Thyroid gland (tissue), 4 donors: ENCODE measurements around the gene MYL3. TPM values are rescaled to one million over a fixed set of nuclear protein-coding genes. Genes with fewer than 3 reads are reported as not detected.
"Not testable (repeated sequence)": the region's sequence is repeated elsewhere in the genome, so short reads cannot be mapped to it uniquely, and the experiment has no call there.

Source experiments
- DNase-seq, 2 donors: peaks; one replicate each; pipeline ENCODE4 v3.0.0-alpha.2; 2019
- H3K27ac ChIP-seq, 3 donors: fragments of 200-600 bp; sonication (generic); 1 replicate in 2 of 3; 2 replicates in 1 of 3; pipeline ENCODE4 v1.5.1; 2016 to 2019; ENCODE audit warnings: mild to moderate bottlenecking in 1 of 3, moderate library complexity in 1 of 3
- H3K27me3 ChIP-seq: fragments of 200-600 bp; sonication (generic); one replicate; pipeline ENCODE4 v1.5.1; 2019
- H3K36me3 ChIP-seq, 2 donors: fragments of 200-600 bp; sonication (generic); one replicate each; pipeline ENCODE4 v1.5.1; 2016 to 2019
- H3K4me1 ChIP-seq, 2 donors: fragments of 200-600 bp; sonication (generic); one replicate each; pipeline ENCODE4 v1.5.1; 2017 to 2019
- H3K4me3 ChIP-seq, 3 donors: fragments of 200-600 bp; sonication (generic); replicated peaks in 1 of 3; 1 replicate in 2 of 3; 2 replicates in 1 of 3; pipeline ENCODE4 v1.5.1; 2016; ENCODE audit warnings: mild to moderate bottlenecking in 1 of 3
- H3K9me3 ChIP-seq: fragments of 200-600 bp; sonication (generic); one replicate; pipeline ENCODE4 v1.5.1; 2017
- CTCF ChIP-seq, 6 experiments: fragments of 200-600 bp in 3 of 6; fragments of 450-650 bp in 3 of 6; sonication (generic) in 3 of 6; IDR thresholded peaks; one replicate each; pipeline ENCODE4 v1.5.1; 2016 to 2019; ENCODE audit warnings: antibody characterized with exemption in 6 of 6, mild to moderate bottlenecking in 2 of 6, inconsistent platforms in 1 of 6, moderate library complexity in 1 of 6
- POLR2A ChIP-seq, 2 donors: fragments of 450-650 bp; IDR thresholded peaks; one replicate each; pipeline ENCODE4 v1.6.1; 2017; ENCODE audit warnings: antibody characterized with exemption in 2 of 2, mild to moderate bottlenecking in 2 of 2, moderate library complexity in 1 of 2
- WGBS, 2 donors: methylation state at CpG; one replicate each; pipeline ENCODE4 v1.1.5; 2017; 5-methylcytosine and 5-hydroxymethylcytosine counted together
- intact Hi-C: fragments of 100-400 bp; cut with DNase I; formaldehyde crosslinking; loops from one replicate; pipeline ENCODE4 v1.15.1; 2023
- total RNA-seq, 4 donors: library from RNA; depleted of rRNA; stranded (reverse); fragments of >200 nt; gene quantifications; one replicate each; pipeline ENCODE4 v1.2.3, GENCODE V29; 2016

Gene MYL3
- total RNA-seq, 4 donors from 2014 or later, result 1.8 to 2.8 TPM; not detected in 2

GRCh38 chr3:46824211-46824970, 38.9 kb downstream of the MYL3 start:
- WGBS, 2 donors, result 81 to 85% methylated on average over 2 of the region's 2 CpGs
- intact Hi-C loops, result no loop called here

GRCh38 chr3:46823314-46823713, 39.9 kb downstream of the MYL3 start:
- intact Hi-C loops, result not testable (repeated sequence)

More at GRCh38 chr3:46824211-46824970, 38.9 kb downstream of the MYL3 start:
- no peak for DNase-seq
- Histone ChIP-seq H3K36me3 (no peaks in the 10 kb centered on the region), H3K4me1 (no peaks in the 10 kb centered on the region), H3K27me3 (no peaks in the 10 kb centered on the region), H3K27ac (no peak overlapping the region), H3K9me3 (no peaks in the 10 kb centered on the region), H3K4me3 (no peak overlapping the region)
- no peak for TF ChIP-seq POLR2A (IDR thresholded peaks at IDR 0.05)
- TF ChIP-seq CTCF (IDR thresholded peaks at IDR 0.05), result no peak

GRCh38 chr3:46821553-46821952, 41.7 kb downstream of the MYL3 start:
- H3K4me3 ChIP-seq, result no peak overlapping the region
- no peaks in the 10 kb centered on the region for H3K36me3 ChIP-seq
- H3K9me3 ChIP-seq, result no peaks in the 10 kb centered on the region
- H3K27ac ChIP-seq, result no peak overlapping the region
- intact Hi-C loops, result no loop called here
- TF ChIP-seq POLR2A (IDR thresholded peaks at IDR 0.05), result no peak
- no peak for TF ChIP-seq CTCF (IDR thresholded peaks at IDR 0.05)
- no peaks in the 10 kb centered on the region for H3K4me1 ChIP-seq
- 90 to 94% methylated on average over 1 of the region's 1 CpG for WGBS, 2 donors
- no peaks in the 10 kb centered on the region for H3K27me3 ChIP-seq
- DNase-seq, result no peak

More at GRCh38 chr3:46823314-46823713, 39.9 kb downstream of the MYL3 start:
- DNase-seq, H3K9me3 ChIP-seq, H3K36me3 ChIP-seq, H3K27me3 ChIP-seq, H3K27ac ChIP-seq, H3K4me3 ChIP-seq, H3K4me1 ChIP-seq: not testable (repeated sequence)

- no peaks in the 10 kb centered on the region for H3K36me3 ChIP-seq
- no peak for DNase-seq
- H3K4me3 ChIP-seq, result no peak overlapping the region
- intact Hi-C loops, result no loop called here
- H3K4me1 ChIP-seq, result no peaks in the 10 kb centered on the region
- no peak for TF ChIP-seq POLR2A (IDR thresholded peaks at IDR 0.05)
- no peak for TF ChIP-seq CTCF (IDR thresholded peaks at IDR 0.05)
- no peaks in the 10 kb centered on the region for H3K27me3 ChIP-seq
- H3K9me3 ChIP-seq, result no peaks in the 10 kb centered on the region
- H3K27ac ChIP-seq, result no peak overlapping the region
Measured at GRCh38 chr3:46820852-46821251, 42.4 kb downstream of the MYL3 start.

GRCh38 chr3:46812237-46812791, 50.9 kb downstream of the MYL3 start:
- Histone ChIP-seq H3K4me3 (peak overlapping the region in 1 of 3 donors; percentile 44), H3K9me3 (no peaks in the 10 kb centered on the region), H3K27ac (peak overlapping the region; percentile 45 to 76 (median 50)), H3K27me3 (no peaks in the 10 kb centered on the region), H3K36me3 (no peaks in the 10 kb centered on the region), H3K4me1 (peaks cover 7 to 16% of the 10 kb centered on the region in 2 donors)
- intact Hi-C loops, result no loop called here
- peak; percentile 88 to 89 for DNase-seq
- TF ChIP-seq CTCF (IDR thresholded peaks at IDR 0.05), result no peak
- TF ChIP-seq POLR2A (IDR thresholded peaks at IDR 0.05), result peak in 1 of 2 donors; percentile 7
- WGBS, 2 donors, result 0 to 14% methylated on average over 7 to 8 of the region's 46 CpGs
